Measurements from ENCODE around the gene BLOC1S1.

BLOC1S1 gene

DNA sequence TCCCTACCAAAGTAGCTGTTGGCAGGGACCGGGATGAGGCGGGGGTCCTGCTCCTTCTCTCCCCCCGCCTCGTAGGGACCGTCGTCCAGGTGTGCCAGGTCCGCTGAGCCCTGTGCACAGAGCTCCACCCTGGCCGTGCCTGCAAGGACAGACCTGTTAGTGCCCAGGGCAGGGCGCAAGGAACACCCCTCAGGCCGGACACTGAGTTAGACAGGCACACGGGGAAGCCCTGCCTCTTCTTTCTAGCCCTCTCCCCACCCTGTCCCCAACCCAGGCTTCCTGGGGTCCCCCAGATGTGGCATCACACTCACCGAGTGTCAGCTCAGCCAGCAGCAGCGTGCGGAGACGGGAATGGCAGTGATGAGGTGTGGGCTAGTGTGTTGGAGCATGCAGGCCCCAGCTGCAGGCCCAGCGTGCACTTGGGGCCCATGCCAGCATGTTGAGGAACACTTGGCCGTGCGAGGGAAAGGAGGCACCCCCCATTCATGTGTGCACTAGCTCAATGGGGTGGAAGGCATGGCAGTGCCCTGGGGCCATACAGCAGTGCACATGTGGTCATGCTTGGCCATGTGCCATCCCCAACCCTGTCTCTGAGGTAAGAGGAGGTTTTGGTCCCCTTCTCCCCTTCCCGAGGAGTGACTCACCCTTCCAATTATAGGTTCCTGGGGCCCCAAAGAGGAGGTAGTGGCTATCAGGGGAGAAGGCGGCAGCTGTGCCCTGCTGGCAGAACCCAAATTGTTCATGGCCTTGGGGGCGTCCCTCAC is 15.4 kb upstream of the BLOC1S1 start:
- Histone ChIP-seq H3K4me1 (ENCODE audit: insufficient read depth, low read length, poor library complexity, severe bottlenecking) (no peaks in the 10 kb centered on the region), H2AFZ (ENCODE audit: low read length) (no peak overlapping the region), H3K4me2 (ENCODE audit: low read depth, low read length, poor library complexity, severe bottlenecking) (no peak overlapping the region), H3K79me2 (ENCODE audit: insufficient read depth, low read length) (no peaks in the 10 kb centered on the region), H3K4me3 (ENCODE audit: low read length, poor library complexity, severe bottlenecking) (no peak overlapping the region), H3K36me3 (ENCODE audit: insufficient read depth, low read length) (no peaks in the 10 kb centered on the region), H3K27me3 (ENCODE audit: insufficient read depth, low read length, poor library complexity, severe bottlenecking) (no peaks in the 10 kb centered on the region), H3K9ac (ENCODE audit: low read depth, low read length, poor library complexity, severe bottlenecking) (no peak overlapping the region), H4K20me1 (ENCODE audit: insufficient read depth, low read length, poor library complexity, severe bottlenecking) (no peaks in the 10 kb centered on the region), H3K9me3 (ENCODE audit: insufficient read depth, low read depth, low read length) (no peaks in the 10 kb centered on the region), H3F3A (ENCODE audit: low read depth) (no peaks in the 10 kb centered on the region), H3K9me2 (replicated peaks; ENCODE audit: low read depth, low read length) (no peaks in the 10 kb centered on the region)
- no peak for TF ChIP-seq CTCF (conservative IDR thresholded peaks at IDR 0.05; ENCODE audit: low read length)
- TF ChIP-seq EZH2phosphoT487 (IDR thresholded peaks at IDR 0.05; ENCODE audit: borderline replicate concordance), result no peak

DNA sequence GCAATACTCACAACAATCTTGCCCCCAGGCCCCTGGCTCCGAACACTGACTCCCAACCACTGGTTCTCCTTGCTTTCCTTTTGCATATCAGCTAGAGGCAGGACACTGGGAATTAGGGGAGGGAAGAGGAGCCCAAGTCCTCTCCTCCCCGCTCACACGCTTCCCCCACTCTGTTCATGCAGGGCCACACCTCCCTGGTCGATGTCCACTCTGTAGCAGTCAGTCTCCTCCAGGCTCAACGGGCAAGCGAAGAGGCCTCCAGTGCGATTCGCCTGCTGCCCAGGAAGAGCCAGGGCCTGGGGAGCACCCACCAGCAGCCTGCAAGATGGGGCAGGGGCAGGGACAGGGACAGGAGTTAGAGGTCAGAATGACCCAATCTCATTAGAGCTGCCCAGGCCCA is 13.0 kb upstream of the BLOC1S1 start:
- Histone ChIP-seq H3K9me3 (ENCODE audit: insufficient read depth, low read depth, low read length) (no peaks in the 10 kb centered on the region), H3K4me2 (ENCODE audit: low read depth, low read length, poor library complexity, severe bottlenecking) (no peak overlapping the region), H3K4me3 (ENCODE audit: low read length, poor library complexity, severe bottlenecking) (no peak overlapping the region), H2AFZ (ENCODE audit: low read length) (no peak overlapping the region), H3K36me3 (ENCODE audit: insufficient read depth, low read length) (no peaks in the 10 kb centered on the region), H3K9ac (ENCODE audit: low read depth, low read length, poor library complexity, severe bottlenecking) (no peak overlapping the region), H3K79me2 (ENCODE audit: insufficient read depth, low read length) (no peaks in the 10 kb centered on the region), H3K9me2 (replicated peaks; ENCODE audit: low read depth, low read length) (no peaks in the 10 kb centered on the region), H3F3A (ENCODE audit: low read depth) (no peaks in the 10 kb centered on the region), H3K27me3 (ENCODE audit: insufficient read depth, low read length, poor library complexity, severe bottlenecking) (no peaks in the 10 kb centered on the region), H4K20me1 (ENCODE audit: insufficient read depth, low read length, poor library complexity, severe bottlenecking) (no peaks in the 10 kb centered on the region), H3K4me1 (ENCODE audit: insufficient read depth, low read length, poor library complexity, severe bottlenecking) (peaks cover 2% of the 10 kb centered on the region)
- TF ChIP-seq CTCF (conservative IDR thresholded peaks at IDR 0.05; ENCODE audit: low read length) (no peak), EZH2phosphoT487 (IDR thresholded peaks at IDR 0.05; ENCODE audit: borderline replicate concordance) (no peak)

DNA sequence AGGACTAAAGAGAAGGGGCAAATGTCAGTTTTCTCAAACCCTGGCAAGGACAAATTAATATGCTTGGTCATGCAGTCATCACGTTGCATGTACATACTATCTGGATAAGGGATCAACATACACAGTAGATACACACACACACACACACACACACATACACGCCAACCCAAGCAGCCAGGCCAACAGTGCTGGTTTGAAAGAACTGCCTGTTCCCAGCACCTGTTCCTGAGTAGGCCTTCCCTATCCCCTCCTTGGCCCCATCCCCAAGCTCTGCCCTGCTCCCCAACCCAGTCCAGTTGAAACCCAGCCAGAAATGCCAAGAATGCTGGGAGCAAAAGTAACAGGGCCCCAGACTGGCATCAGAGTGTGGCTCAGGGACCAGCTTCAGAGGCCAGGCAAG is 12.6 kb upstream of the BLOC1S1 start:
- H3K79me2 ChIP-seq (ENCODE audit: insufficient read depth, low read length), result no peaks in the 10 kb centered on the region
- H3K4me3 ChIP-seq (ENCODE audit: low read length, poor library complexity, severe bottlenecking), result no peak overlapping the region
- H4K20me1 ChIP-seq (ENCODE audit: insufficient read depth, low read length, poor library complexity, severe bottlenecking), result no peaks in the 10 kb centered on the region
- no peak overlapping the region for H3K9ac ChIP-seq (ENCODE audit: low read depth, low read length, poor library complexity, severe bottlenecking)
- H3F3A ChIP-seq (ENCODE audit: low read depth), result no peaks in the 10 kb centered on the region
- TF ChIP-seq EZH2phosphoT487 (IDR thresholded peaks at IDR 0.05; ENCODE audit: borderline replicate concordance), result no peak
- TF ChIP-seq CTCF (conservative IDR thresholded peaks at IDR 0.05; ENCODE audit: low read length), result no peak
- H3K36me3 ChIP-seq (ENCODE audit: insufficient read depth, low read length), result no peaks in the 10 kb centered on the region
- H3K4me1 ChIP-seq (ENCODE audit: insufficient read depth, low read length, poor library complexity, severe bottlenecking), result peaks cover 6% of the 10 kb centered on the region
- no peaks in the 10 kb centered on the region for H3K9me2 ChIP-seq (replicated peaks; ENCODE audit: low read depth, low read length)
- no peak overlapping the region for H2AFZ ChIP-seq (ENCODE audit: low read length)
- no peak overlapping the region for H3K4me2 ChIP-seq (ENCODE audit: low read depth, low read length, poor library complexity, severe bottlenecking)
- no peaks in the 10 kb centered on the region for H3K9me3 ChIP-seq (ENCODE audit: insufficient read depth, low read depth, low read length)
- no peaks in the 10 kb centered on the region for H3K27me3 ChIP-seq (ENCODE audit: insufficient read depth, low read length, poor library complexity, severe bottlenecking)
